GM19023 (cell line): ENCODE measurements around the gene MACC1.

Experiments
- ATAC-seq: cut with Tn5 transposase; IDR thresholded peaks from one replicate; pipeline ENCODE4 v1.9.1; 2021; ENCODE audit warnings: mild to moderate bottlenecking, moderate library complexity; ENCODE audit not compliant: unreplicated experiment

Gene MACC1

DNA sequence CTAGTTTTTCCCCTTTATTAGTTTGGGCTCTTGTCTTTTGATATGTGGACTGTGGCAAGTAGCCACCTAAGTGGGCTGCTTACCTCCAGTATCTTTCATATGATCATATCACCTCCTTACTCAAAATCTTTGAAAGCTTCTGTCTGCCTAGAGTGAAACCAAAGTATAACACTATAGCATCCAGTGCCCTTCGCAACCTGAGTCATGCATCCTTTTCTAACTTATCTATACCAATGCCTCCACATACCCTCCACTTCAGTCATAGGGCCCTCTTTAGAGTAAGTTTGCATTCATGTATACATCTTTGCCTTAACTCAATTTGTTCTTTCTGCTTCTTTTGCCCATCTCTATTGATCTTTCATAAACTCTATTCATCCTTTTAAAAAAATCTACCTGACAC, 15.7 kb upstream of the MACC1 start:
- ATAC-seq = no peak

DNA sequence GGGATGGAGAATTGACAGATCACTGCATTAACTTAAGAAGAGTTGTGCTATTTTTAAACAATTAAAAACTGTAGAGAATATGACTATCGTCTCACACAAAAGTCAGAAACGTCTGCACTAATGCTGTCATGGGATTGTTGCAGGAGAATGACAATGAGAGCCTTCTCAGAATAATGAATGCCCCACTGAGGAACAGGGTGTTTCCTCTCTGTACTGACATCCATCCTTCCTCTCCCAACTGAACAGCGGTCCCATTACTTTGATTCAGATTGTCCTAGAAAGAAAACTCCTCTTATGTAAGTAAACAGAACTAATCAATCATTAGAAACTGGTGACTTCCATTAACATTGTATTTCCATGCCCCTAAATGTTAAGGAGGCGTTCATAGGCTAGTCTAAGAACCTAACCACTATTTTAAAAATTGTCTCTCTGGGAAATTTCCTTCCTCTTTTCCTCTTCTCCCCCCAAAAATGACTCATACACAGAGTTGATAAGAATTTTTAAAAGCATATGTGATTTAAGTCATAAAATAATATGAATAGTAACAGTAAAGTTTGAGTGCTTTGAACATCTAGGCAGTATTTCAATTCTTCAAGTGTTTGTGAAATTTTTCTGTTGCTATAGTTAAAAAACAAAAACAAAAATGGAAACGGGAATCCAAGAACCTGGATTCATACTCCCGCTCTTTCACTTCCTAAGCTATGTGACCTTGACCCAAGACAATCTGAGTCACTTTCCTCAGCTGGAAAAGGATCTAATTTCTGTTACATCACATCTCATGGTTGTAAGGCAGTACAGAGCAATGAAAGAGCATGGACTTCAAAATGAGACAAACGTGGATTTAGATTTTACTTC, 12.7 kb upstream of the MACC1 start:
- ATAC-seq = no peak

DNA sequence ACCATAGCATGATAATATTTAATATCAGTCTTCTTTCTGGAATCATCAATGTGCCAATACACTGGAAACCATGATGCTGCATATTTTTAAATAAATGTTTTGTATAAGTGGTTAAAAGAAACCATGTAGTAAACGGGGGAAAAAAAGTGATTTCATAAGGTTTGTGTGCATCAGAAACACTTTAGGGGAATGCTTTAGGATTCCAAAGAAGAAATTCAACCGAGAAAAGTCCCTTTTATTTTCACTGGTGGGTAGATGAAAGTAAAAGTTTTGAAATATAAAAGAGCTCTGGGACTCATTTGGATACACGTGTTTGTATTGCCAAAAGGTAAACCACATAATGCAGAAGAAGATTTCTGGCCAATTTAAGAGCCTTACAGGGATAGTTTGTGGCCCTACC, 11.9 kb upstream of the MACC1 start:
- no peak for ATAC-seq

DNA sequence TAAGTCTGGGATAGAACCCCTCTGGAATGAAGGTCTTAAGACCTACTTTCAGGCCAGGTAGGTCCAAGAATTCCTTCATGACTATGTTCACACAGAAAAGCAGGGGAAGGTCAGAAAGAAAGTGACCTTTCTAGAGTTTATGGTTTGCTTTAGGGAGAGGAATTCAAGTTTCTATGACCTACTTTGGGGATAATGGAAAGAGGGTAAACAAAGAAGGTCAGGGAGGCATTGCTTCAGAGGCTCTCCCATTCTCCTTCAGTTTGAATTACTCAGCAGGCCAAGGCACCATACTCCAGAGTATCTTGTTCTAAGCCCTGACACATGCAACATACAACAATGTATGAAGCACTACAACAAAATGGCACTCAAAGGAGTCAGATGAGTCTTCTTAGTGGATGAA, 11.5 kb upstream of the MACC1 start:
- ATAC-seq = no peak

DNA sequence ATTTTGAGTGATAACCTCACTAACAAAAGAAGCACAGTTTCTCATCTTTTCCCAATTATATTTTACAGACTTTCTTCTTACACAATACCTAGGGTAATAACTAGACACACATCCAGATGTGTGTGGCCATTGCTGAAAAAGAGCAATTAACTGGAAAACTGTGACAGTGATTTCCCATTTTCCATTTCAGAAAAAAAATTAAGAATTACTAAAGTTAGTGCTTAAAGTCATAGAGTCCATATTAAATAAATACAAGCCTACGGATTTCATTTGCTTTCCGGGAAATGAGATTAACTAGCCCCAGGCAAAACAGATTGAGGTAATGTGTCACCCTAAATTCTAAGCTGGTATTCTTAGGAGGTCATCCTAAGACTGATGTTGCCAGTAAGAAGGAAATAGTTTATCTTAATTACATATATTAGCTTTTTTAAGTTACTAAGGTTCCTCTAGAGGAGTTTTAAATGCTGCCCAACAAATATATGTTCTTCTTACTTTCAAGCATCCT, 10.2 kb upstream of the MACC1 start:
- no peak for ATAC-seq

DNA sequence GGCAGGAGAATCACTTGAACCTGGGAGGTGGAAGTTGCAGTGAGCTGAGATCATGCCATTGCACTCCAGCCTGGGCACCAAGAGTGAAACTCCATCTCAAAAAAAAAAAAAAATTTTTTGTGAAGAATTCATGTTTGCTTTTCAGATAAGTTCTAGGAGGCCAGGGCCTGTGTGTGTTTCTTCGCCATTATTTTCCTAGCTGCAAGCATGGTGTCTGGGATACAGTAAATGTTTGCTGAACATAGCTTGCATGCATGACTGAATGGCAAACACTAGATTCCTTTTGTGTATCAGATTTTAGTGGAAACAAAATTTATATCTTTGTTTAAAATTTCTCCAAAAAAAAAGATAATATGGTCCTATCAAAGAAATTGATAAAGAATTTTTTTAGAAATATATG, 9.7 kb upstream of the MACC1 start:
- no peak for ATAC-seq

DNA sequence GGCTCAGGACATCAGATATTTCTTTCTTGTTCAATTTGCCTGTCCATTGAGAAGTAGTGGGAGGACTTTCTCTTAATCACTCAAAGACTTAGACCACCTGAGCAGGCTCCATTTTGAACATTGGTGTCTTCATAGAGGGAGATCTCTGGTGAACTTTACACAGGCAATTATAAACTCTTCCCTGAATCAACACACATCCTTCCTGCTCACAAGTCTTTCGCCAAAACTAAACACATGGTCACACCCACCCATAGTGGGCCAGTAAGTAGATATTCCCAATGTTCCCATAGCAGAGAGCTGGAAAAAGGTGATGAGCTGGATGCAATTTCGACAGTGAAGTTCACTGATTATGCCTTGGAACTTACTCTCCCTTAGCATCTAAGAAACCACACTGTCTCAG, 8.2 kb upstream of the MACC1 start:
- ATAC-seq = no peak

- ATAC-seq = no peak
Measured at GRCh38 chr7:20224025-20224424, 6.8 kb upstream of the MACC1 start.

DNA sequence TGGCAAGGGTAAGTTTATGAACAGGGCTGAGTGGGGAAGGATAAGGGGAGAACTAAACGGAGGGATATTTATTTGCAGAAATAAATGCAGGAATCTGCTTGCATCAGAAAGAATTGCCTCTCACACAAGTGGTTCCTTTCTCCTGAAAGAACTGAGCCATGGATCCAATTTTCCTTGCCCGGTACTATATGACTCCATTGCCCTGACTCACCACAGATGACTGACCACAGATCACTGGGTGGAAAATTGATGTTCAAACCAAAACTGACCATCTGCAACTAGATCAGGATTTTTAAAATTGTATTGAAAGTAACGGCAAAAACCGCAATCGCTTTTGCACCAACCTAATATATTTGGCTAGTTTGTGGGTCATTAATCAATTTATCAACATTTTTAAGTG, 6.2 kb upstream of the MACC1 start:
- ATAC-seq = no peak

DNA sequence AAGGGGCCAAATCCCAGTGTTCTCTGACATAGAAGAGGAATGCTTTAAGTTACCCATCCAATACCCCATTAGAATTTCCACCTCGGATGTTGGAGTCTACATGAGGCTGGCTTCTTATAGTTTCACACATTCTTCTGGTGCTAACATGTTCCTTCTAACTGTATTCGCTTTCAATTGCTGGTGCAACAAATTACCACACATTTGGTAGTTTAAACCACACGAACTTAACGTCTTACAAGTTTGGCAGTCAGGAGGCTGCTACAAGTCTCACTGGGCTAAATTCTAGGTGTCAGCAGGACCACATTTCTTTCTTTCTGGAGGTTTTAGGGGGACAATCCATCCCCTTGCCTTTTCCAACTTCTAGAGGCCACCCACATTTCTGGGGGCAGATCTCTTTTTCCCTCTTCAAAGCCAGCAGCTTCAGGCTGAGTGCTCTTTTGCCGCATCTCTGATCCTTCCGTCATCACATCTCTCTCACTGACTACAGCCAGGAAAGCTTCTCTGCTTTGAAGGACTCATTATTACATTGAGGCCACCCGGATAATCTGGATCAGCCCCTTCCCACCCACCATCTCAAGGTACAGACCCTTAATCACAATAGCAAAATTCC, 5.1 kb upstream of the MACC1 start:
- no peak for ATAC-seq

GRCh38 chr7:20220921-20221547, 3.9 kb upstream of the MACC1 start:
- ATAC-seq = peak; percentile 6

DNA sequence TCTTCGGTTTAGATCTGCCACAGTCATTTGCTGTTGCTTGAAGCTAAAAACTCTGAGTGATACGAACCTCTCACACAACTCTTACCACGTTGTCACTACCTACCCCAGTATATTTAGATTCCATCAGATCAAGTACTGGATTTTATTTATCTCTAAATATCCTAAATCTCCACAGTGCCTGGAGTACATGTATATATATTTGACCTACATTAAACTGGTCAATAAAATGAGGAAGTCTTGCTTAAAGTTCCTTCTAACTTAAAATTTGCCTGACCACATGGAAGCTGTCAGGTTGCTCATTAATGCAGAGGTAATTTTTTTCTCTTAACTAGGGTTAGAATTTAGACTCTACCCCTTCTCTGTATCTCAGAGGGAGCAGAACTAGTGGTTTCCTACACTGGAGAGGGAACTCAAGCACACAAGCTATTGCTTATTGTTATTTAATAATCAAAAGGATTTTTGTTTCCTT, 3.1 kb upstream of the MACC1 start:
- peak; percentile 12 for ATAC-seq

DNA sequence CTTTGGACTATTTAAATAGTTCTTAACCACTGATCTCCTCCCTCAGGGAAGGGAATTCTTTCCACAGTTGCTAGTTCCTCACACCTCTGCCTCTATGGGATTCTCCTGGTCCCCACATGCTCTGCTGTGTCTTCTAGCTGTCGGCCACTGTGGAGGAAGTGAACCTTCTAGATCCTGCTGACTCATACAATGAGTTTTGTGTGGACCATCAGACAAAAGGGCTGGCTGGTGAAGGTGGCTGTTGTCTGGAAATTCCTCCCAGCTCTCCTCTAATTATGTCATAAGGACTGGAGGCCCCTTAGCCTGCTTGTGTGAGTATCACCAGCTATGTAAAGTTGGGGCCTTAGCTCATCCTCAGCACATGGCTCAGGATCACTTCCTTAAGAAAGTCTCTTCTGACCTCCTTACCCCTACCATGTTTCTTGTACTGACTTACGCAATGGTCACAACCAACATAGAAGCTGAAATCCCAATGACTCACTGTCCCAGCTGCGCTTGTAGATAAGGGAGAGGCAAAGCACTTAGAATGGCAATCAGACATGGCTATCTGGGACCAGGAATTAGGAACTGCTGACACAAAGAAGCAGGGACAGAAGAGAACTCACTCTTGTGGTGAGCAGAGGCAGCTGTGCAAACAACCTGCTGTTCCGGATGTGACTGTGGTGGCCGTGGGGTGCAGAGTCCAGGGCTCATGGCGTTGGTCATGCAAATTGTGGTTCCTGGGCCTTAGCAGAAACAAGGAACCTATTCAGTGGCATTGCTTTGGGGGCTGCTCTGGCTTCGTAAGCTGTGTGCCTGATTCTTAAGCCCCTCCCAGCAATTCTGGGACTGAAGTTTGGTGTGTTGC, 2.5 kb upstream of the MACC1 start:
- ATAC-seq = peak; percentile 81

GRCh38 chr7:20219062-20219445, 1.9 kb upstream of the MACC1 start:
- no peak for ATAC-seq

DNA sequence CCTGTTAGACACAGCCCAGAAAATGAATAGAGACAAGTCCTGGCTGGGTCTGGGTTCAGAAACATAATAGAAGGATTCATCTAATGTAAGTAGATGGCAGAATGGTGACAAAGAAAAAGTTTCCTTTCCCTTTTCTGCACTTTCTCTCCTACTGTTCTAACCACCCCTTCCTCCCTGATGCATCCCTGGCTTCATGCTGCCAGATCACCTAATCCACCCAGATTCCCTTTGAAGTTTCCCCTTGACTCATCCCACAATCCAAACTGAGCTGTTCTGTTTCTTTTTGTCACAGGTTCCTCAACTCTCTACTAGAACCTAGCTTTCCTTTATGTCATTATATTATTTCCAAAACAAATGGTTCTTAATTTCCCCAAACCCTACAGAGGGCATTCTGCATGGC, 1.1 kb upstream of the MACC1 start:
- no peak for ATAC-seq

GRCh38 chr7:20216406-20217036, 663 bp downstream of the MACC1 start:
- no peak for ATAC-seq

- ATAC-seq = no peak
Measured at GRCh38 chr7:20214921-20215669, 2.1 kb downstream of the MACC1 start.

GRCh38 chr7:20214132-20214531, 3.1 kb downstream of the MACC1 start:
- ATAC-seq = no peak

GRCh38 chr7:20213378-20213777, 3.8 kb downstream of the MACC1 start:
- ATAC-seq = no peak

GRCh38 chr7:20211376-20211775, 5.8 kb downstream of the MACC1 start:
- ATAC-seq = no peak
